SK-N-SH (cell line): ENCODE data around the gene CHAT.

Source experiments
- CHD2 ChIP-seq: fragments of 150-350 bp; IDR thresholded peaks from 2 replicates; pipeline ENCODE4 v1.6.1; 2018; ENCODE audit warnings: low read length; ENCODE audit not compliant: partially characterized antibody
- EP300 ChIP-seq, 2 experiments: IDR thresholded peaks; 2 replicates each; pipeline versions ENCODE4 v1.4.0 to v1.6.1; 2012; ENCODE audit warnings: borderline replicate concordance in 1 of 2, low read depth in 1 of 2, low read length in 1 of 2
- EZH2phosphoT487 ChIP-seq: fragments of 200-600 bp; sonication (generic); IDR thresholded peaks from 2 replicates; pipeline ENCODE4 v1.6.1; 2017; ENCODE audit warnings: low read depth, mixed run types, mild to moderate bottlenecking, antibody characterized with exemption, moderate library complexity, borderline replicate concordance
- FOXM1 ChIP-seq: IDR thresholded peaks from 2 replicates; pipeline ENCODE4 v1.4.0; 2012; ENCODE audit warnings: low read depth, mild to moderate bottlenecking
- GABPA ChIP-seq: IDR thresholded peaks from 2 replicates; pipeline ENCODE4 v1.4.0; 2012; ENCODE audit warnings: low read depth, mild to moderate bottlenecking
- JUND ChIP-seq: IDR thresholded peaks from 2 replicates; pipeline ENCODE4 v1.4.0; 2012
- NRF1 ChIP-seq: IDR thresholded peaks from 2 replicates; pipeline ENCODE4 v1.6.1; 2012; ENCODE audit warnings: low read depth, mild to moderate bottlenecking, low read length
- POLR2AphosphoS5 ChIP-seq: IDR thresholded peaks from 2 replicates; pipeline ENCODE4 v1.6.1; 2012; ENCODE audit warnings: low read depth, low read length
- TF ChIP-seq, protein P1 (sequence below): IDR thresholded peaks from 2 replicates; pipeline ENCODE4 v1.4.0; 2012; ENCODE audit warnings: low read depth, borderline replicate concordance
- TF ChIP-seq, protein P2 (sequence below): fragments of 200-600 bp; sonication (generic); IDR thresholded peaks from 2 replicates; pipeline ENCODE4 v1.6.1; 2017; ENCODE audit warnings: antibody characterized with exemption, mild to moderate bottlenecking, moderate library complexity
- TF ChIP-seq, protein P3 (sequence below): IDR thresholded peaks from 2 replicates; pipeline ENCODE4 v1.6.1; 2012; ENCODE audit warnings: mild to moderate bottlenecking, low read depth, low read length, moderate library complexity

DNA sequence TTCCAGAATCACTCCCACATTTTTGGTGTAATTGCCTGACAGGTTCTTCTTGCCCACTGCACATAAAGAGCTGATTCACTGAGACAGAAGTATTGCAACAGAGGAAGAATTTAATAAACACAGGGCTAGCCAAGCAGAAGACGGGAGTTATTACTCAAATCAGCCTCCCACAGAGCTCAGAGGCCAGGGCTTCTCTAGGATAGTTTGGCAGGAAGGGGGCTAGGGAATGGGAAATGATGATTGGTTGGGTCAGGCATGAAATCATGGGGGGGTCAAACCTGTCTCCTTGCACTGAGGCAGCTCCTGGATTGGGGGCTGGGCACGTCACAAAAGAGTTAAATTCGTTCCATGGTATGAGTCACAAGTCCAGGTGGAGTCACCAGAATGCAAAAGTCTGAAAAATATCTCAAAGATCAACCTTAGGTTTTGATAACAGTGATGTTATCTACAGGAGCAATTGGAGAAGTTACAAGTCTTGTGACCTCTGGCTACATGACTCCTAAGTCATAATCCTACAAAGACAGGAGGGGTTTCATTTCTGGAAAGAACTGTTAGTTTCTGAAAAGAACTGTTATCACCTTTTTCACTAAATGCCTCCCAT lies 44.7 kb upstream of the CHAT start:
- TF ChIP-seq, protein P1, sequence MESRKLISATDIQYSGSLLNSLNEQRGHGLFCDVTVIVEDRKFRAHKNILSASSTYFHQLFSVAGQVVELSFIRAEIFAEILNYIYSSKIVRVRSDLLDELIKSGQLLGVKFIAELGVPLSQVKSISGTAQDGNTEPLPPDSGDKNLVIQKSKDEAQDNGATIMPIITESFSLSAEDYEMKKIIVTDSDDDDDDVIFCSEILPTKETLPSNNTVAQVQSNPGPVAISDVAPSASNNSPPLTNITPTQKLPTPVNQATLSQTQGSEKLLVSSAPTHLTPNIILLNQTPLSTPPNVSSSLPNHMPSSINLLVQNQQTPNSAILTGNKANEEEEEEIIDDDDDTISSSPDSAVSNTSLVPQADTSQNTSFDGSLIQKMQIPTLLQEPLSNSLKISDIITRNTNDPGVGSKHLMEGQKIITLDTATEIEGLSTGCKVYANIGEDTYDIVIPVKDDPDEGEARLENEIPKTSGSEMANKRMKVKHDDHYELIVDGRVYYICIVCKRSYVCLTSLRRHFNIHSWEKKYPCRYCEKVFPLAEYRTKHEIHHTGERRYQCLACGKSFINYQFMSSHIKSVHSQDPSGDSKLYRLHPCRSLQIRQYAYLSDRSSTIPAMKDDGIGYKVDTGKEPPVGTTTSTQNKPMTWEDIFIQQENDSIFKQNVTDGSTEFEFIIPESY, result no peak
- TF ChIP-seq, protein P2, sequence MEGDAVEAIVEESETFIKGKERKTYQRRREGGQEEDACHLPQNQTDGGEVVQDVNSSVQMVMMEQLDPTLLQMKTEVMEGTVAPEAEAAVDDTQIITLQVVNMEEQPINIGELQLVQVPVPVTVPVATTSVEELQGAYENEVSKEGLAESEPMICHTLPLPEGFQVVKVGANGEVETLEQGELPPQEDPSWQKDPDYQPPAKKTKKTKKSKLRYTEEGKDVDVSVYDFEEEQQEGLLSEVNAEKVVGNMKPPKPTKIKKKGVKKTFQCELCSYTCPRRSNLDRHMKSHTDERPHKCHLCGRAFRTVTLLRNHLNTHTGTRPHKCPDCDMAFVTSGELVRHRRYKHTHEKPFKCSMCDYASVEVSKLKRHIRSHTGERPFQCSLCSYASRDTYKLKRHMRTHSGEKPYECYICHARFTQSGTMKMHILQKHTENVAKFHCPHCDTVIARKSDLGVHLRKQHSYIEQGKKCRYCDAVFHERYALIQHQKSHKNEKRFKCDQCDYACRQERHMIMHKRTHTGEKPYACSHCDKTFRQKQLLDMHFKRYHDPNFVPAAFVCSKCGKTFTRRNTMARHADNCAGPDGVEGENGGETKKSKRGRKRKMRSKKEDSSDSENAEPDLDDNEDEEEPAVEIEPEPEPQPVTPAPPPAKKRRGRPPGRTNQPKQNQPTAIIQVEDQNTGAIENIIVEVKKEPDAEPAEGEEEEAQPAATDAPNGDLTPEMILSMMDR, result no peak
- TF ChIP-seq, protein P3, sequence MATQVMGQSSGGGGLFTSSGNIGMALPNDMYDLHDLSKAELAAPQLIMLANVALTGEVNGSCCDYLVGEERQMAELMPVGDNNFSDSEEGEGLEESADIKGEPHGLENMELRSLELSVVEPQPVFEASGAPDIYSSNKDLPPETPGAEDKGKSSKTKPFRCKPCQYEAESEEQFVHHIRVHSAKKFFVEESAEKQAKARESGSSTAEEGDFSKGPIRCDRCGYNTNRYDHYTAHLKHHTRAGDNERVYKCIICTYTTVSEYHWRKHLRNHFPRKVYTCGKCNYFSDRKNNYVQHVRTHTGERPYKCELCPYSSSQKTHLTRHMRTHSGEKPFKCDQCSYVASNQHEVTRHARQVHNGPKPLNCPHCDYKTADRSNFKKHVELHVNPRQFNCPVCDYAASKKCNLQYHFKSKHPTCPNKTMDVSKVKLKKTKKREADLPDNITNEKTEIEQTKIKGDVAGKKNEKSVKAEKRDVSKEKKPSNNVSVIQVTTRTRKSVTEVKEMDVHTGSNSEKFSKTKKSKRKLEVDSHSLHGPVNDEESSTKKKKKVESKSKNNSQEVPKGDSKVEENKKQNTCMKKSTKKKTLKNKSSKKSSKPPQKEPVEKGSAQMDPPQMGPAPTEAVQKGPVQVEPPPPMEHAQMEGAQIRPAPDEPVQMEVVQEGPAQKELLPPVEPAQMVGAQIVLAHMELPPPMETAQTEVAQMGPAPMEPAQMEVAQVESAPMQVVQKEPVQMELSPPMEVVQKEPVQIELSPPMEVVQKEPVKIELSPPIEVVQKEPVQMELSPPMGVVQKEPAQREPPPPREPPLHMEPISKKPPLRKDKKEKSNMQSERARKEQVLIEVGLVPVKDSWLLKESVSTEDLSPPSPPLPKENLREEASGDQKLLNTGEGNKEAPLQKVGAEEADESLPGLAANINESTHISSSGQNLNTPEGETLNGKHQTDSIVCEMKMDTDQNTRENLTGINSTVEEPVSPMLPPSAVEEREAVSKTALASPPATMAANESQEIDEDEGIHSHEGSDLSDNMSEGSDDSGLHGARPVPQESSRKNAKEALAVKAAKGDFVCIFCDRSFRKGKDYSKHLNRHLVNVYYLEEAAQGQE, result no peak
- TF ChIP-seq FOXM1 (no peak), GABPA (no peak), POLR2AphosphoS5 (no peak), NRF1 (no peak), CHD2 (no peak), JUND (no peak), EZH2phosphoT487 (no peak), EP300 (IDR thresholded peaks at IDR 0.05; ENCODE audit: borderline replicate concordance in 1 of 2, low read depth in 1 of 2, low read length in 1 of 2) (no peak)
